Glutamatergic neuron (in vitro differentiated cells): ENCODE measurements around the gene HRH4. TPM values are rescaled to one million over a fixed set of nuclear protein-coding genes. Genes with fewer than 3 reads are reported as not detected.

Source experiments
- DNase-seq: peaks from one replicate; pipeline ENCODE4 v3.0.0; 2022
- H3K27ac Mint-ChIP-seq: one replicate; pipeline ENCODE4 v1.8.0; 2020; ENCODE audit warnings: mild to moderate bottlenecking, mixed read lengths, inconsistent platforms; ENCODE audit not compliant: unreplicated experiment
- H3K27me3 Mint-ChIP-seq: one replicate; pipeline ENCODE4 v1.8.0; 2020; ENCODE audit warnings: mild to moderate bottlenecking, moderate library complexity, mixed read lengths, inconsistent platforms; ENCODE audit not compliant: unreplicated experiment
- H3K36me3 Mint-ChIP-seq: one replicate; pipeline ENCODE4 v1.8.0; 2020; ENCODE audit warnings: mild to moderate bottlenecking, mixed read lengths, inconsistent platforms; ENCODE audit not compliant: unreplicated experiment
- H3K4me1 Mint-ChIP-seq: one replicate; pipeline ENCODE4 v1.8.0; 2020; ENCODE audit warnings: mild to moderate bottlenecking, low read depth, mixed read lengths, inconsistent platforms; ENCODE audit not compliant: unreplicated experiment
- H3K4me3 Mint-ChIP-seq: one replicate; pipeline ENCODE4 v1.8.0; 2020; ENCODE audit warnings: mild to moderate bottlenecking, mixed read lengths, inconsistent platforms; ENCODE audit not compliant: unreplicated experiment
- H3K9me3 Mint-ChIP-seq: one replicate; pipeline ENCODE4 v1.8.0; 2020; ENCODE audit warnings: mild to moderate bottlenecking, moderate library complexity, mixed read lengths, inconsistent platforms; ENCODE audit not compliant: unreplicated experiment
- total RNA-seq: library from RNA; stranded (reverse); fragmentation: NEBNext Ultra II Directional; extraction: Animal tissue kit (Norgen Biotek cat#: 25700); gene quantifications from one replicate; pipeline ENCODE4 v1.2.1, GENCODE V29; 2021; ENCODE audit not compliant: unreplicated experiment
- TF ChIP-seq, protein P1 (sequence below): fragments of 200-600 bp; sonication (generic); IDR thresholded peaks from one replicate; pipeline ENCODE4 v1.5.0; 2021; ENCODE audit not compliant: partially characterized antibody, unreplicated experiment

Gene HRH4
- total RNA-seq, 1 donor from 2014 or later: not detected

GRCh38 chr18:24462838-24463775 lies 2.7 kb downstream of the HRH4 start:
- Mint-ChIP-seq H3K4me3 (no peak overlapping the region), H3K9me3 (no peaks in the 10 kb centered on the region), H3K4me1 (peaks cover 3% of the 10 kb centered on the region), H3K27ac (no peak overlapping the region), H3K27me3 (peaks cover 1% of the 10 kb centered on the region), H3K36me3 (no peaks in the 10 kb centered on the region)
- TF ChIP-seq, protein P1, sequence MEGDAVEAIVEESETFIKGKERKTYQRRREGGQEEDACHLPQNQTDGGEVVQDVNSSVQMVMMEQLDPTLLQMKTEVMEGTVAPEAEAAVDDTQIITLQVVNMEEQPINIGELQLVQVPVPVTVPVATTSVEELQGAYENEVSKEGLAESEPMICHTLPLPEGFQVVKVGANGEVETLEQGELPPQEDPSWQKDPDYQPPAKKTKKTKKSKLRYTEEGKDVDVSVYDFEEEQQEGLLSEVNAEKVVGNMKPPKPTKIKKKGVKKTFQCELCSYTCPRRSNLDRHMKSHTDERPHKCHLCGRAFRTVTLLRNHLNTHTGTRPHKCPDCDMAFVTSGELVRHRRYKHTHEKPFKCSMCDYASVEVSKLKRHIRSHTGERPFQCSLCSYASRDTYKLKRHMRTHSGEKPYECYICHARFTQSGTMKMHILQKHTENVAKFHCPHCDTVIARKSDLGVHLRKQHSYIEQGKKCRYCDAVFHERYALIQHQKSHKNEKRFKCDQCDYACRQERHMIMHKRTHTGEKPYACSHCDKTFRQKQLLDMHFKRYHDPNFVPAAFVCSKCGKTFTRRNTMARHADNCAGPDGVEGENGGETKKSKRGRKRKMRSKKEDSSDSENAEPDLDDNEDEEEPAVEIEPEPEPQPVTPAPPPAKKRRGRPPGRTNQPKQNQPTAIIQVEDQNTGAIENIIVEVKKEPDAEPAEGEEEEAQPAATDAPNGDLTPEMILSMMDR: no peak
- DNase-seq: no peak

DNA sequence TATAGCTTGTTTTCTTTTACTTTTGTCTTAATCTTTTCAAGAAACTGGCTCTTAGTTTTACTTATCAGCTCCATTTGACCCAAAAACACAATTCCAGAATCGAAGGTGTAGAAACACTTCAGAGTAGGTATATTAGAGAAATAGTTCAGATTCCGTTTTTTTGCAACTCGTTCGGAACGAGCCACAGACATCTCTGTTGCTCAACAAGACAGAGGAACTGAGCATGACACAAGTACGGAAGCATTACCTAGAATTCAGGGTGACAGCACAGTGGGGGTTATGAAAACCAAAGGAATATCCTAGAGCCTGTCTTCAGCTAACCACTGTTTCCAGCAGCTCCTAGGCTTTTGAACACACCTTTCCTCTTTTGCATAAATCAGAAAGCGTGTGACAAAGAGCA lies 5.0 kb downstream of the HRH4 start:
- no peaks in the 10 kb centered on the region for H3K9me3 Mint-ChIP-seq
- H3K27ac Mint-ChIP-seq: no peak overlapping the region
- TF ChIP-seq, protein P1: no peak
- peaks cover 3% of the 10 kb centered on the region for H3K4me1 Mint-ChIP-seq
- no peaks in the 10 kb centered on the region for H3K36me3 Mint-ChIP-seq
- DNase-seq: no peak
- H3K27me3 Mint-ChIP-seq: peaks cover 1% of the 10 kb centered on the region
- no peak overlapping the region for H3K4me3 Mint-ChIP-seq

- Mint-ChIP-seq H3K9me3 (no peaks in the 10 kb centered on the region), H3K4me3 (no peak overlapping the region), H3K36me3 (no peaks in the 10 kb centered on the region), H3K27ac (no peak overlapping the region), H3K4me1 (peaks cover 3% of the 10 kb centered on the region), H3K27me3 (peaks cover 4% of the 10 kb centered on the region)
- DNase-seq: no peak
- TF ChIP-seq, protein P1: no peak
These were observed 6.3 kb downstream of the HRH4 start for GRCh38 chr18:24466771-24467170.

DNA sequence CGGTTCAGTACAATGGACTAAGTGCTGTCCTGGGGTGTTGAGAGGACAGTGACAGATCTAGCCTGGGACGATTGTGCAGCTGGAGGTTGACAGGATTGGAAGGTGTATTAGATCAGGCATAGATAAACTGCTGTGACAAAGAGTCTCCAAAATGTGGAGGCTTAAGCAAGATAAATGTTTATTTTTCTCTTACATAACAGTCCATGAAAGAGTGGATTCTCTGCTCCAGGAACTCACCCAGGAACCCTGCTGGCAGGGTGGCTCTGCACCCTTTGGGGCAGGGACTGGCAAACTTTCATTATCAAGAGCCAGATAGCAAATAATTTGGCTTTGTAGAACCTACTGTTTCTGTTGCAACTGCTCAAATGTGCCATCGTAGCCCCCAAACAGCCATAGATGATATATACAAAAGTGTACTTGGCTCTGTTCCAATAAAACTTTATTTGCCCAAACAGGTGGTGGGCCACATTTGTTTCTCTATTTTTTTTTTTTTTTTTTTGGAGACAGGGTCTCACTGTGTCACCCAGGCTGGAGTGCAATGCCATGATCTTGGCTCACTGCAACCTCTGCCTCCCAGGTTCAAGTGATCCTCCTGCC lies 9.7 kb downstream of the HRH4 start:
- H3K36me3 Mint-ChIP-seq: no peaks in the 10 kb centered on the region
- TF ChIP-seq, protein P1: no peak
- DNase-seq: no peak
- H3K4me3 Mint-ChIP-seq: no peak overlapping the region
- peaks cover 6% of the 10 kb centered on the region for H3K27me3 Mint-ChIP-seq
- H3K27ac Mint-ChIP-seq: no peak overlapping the region
- peaks cover 3% of the 10 kb centered on the region for H3K4me1 Mint-ChIP-seq
- no peaks in the 10 kb centered on the region for H3K9me3 Mint-ChIP-seq

DNA sequence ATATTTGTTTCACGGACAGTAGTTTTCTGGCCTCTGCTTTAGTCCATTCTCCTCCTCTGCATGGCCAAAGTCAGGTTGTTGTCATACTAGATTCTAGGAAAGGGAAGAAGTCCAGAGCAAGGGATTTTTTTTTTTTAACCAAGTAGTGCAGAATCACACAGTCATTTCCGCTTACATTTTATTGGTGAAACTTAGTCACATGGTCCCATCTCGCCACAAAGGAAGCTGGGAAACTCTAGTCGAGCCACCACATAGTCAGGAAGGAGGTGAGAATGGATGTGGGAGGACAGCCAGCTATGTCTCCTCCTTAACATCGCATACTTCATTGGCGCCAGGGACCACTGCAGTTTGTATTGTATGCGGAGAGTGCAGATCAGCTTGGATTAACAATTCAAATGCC lies 10.4 kb downstream of the HRH4 start:
- TF ChIP-seq, protein P1: no peak
- H3K4me1 Mint-ChIP-seq: peaks cover 3% of the 10 kb centered on the region
- peaks cover 6% of the 10 kb centered on the region for H3K27me3 Mint-ChIP-seq
- no peaks in the 10 kb centered on the region for H3K36me3 Mint-ChIP-seq
- no peak for DNase-seq
- H3K27ac Mint-ChIP-seq: no peak overlapping the region
- H3K4me3 Mint-ChIP-seq: no peak overlapping the region
- no peaks in the 10 kb centered on the region for H3K9me3 Mint-ChIP-seq
